Peyer's patch (tissue), 4 donors: Measurements from ENCODE around the gene NFIB. TPM values are rescaled to one million over a fixed set of nuclear protein-coding genes. Genes with fewer than 3 reads are reported as not detected.
A peak's percentile ranks its signal among the peaks of the same experiment; 100 is the strongest.

Experiments
- DNase-seq, 3 donors: peaks; one replicate each; pipeline ENCODE4 v3.0.0-alpha.2; 2017 to 2019
- H3K27ac ChIP-seq, 4 donors: fragments of 200-600 bp; sonication (generic); one replicate each; pipeline ENCODE4 v1.5.1; 2016 to 2019
- H3K27me3 ChIP-seq, 2 donors: fragments of 200-600 bp; sonication (generic); one replicate each; pipeline ENCODE4 v1.5.1; 2019
- H3K36me3 ChIP-seq, 3 donors: fragments of 200-600 bp; sonication (generic); one replicate each; pipeline ENCODE4 v1.5.1; 2016 to 2019
- H3K4me1 ChIP-seq, 4 donors: fragments of 200-600 bp; sonication (generic); one replicate each; pipeline ENCODE4 v1.5.1; 2016 to 2019
- H3K4me3 ChIP-seq, 4 donors: fragments of 200-600 bp; sonication (generic); 1 replicate in 3 of 4; 2 replicates in 1 of 4; pipeline ENCODE4 v1.5.1; 2016 to 2019; ENCODE audit warnings: mild to moderate bottlenecking in 1 of 4
- H3K9me3 ChIP-seq, 4 donors: fragments of 200-600 bp; sonication (generic); one replicate each; pipeline ENCODE4 v1.5.1; 2016 to 2019; ENCODE audit warnings: mild to moderate bottlenecking in 1 of 4
- POLR2A ChIP-seq, 2 donors: fragments of 450-650 bp; IDR thresholded peaks; one replicate each; pipeline ENCODE4 v1.5.1; 2017; ENCODE audit warnings: antibody characterized with exemption in 2 of 2, mild to moderate bottlenecking in 2 of 2, moderate library complexity in 2 of 2
- total RNA-seq, 4 donors: library from RNA; depleted of rRNA; stranded (reverse); fragments of >200 nt; gene quantifications; one replicate each; pipeline ENCODE4 v1.1.0, GENCODE V29; 2016
- TF ChIP-seq, protein P1 (sequence below), 6 experiments: fragments of 450-650 bp in 4 of 6; fragments of 200-600 bp in 2 of 6; sonication (generic) in 1 of 6; IDR thresholded peaks; one replicate each; pipeline ENCODE4 v1.5.1; 2017 to 2019; ENCODE audit warnings: antibody characterized with exemption in 6 of 6, mild to moderate bottlenecking in 3 of 6, moderate library complexity in 1 of 6

Gene NFIB
- total RNA-seq, 4 donors from 2014 or later, result 89.7 to 229 (median 159) TPM

- H3K27ac ChIP-seq, result peak overlapping the region in 2 of 4 donors; percentile 79 to 82
- no peak for TF ChIP-seq POLR2A (IDR thresholded peaks at IDR 0.05)
- TF ChIP-seq, protein P1, sequence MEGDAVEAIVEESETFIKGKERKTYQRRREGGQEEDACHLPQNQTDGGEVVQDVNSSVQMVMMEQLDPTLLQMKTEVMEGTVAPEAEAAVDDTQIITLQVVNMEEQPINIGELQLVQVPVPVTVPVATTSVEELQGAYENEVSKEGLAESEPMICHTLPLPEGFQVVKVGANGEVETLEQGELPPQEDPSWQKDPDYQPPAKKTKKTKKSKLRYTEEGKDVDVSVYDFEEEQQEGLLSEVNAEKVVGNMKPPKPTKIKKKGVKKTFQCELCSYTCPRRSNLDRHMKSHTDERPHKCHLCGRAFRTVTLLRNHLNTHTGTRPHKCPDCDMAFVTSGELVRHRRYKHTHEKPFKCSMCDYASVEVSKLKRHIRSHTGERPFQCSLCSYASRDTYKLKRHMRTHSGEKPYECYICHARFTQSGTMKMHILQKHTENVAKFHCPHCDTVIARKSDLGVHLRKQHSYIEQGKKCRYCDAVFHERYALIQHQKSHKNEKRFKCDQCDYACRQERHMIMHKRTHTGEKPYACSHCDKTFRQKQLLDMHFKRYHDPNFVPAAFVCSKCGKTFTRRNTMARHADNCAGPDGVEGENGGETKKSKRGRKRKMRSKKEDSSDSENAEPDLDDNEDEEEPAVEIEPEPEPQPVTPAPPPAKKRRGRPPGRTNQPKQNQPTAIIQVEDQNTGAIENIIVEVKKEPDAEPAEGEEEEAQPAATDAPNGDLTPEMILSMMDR (IDR thresholded peaks at IDR 0.05), result no peak
Measured at GRCh38 chr9:14214065-14214684, 99.8 kb downstream of the NFIB start.

DNA sequence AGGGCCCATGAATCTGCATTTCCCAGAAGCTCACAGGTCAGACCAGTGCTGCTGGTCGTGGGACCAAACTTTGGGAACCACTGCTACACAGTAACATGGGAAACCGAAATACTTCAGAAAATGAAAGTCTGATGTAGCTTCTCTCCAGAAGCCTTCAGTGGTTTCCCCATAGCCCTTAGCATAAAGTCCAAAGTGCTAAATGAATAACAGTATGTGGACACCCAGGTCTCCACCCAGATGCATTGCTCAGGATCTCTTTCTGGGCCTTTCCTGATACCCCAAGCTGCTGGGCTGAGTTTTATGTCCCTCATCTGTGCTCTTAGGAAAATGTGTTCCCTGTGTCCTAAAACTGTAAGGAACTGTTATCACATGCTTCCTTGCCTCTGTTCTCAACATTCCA, 100.4 kb downstream of the NFIB start:
- Histone ChIP-seq H3K9me3 (no peaks in the 10 kb centered on the region), H3K4me3 (peak overlapping the region in 1 of 4 donors; percentile 17), H3K27ac (peak overlapping the region in 3 of 4 donors; percentile 44 to 82 (median 79)), H3K36me3 (no peaks in the 10 kb centered on the region), H3K27me3 (no peaks in the 10 kb centered on the region), H3K4me1 (peaks cover 0 to 32% (median 0%) of the 10 kb centered on the region in 4 donors)
- TF ChIP-seq, protein P1 (IDR thresholded peaks at IDR 0.05), result no peak
- no peak for TF ChIP-seq POLR2A (IDR thresholded peaks at IDR 0.05)
- DNase-seq, result peak in 1 of 3 donors; percentile 67

More at GRCh38 chr9:14214065-14214684, 99.8 kb downstream of the NFIB start:
- no peaks in the 10 kb centered on the region for H3K9me3 ChIP-seq
- no peak overlapping the region for H3K4me3 ChIP-seq
- no peak for DNase-seq
- H3K27me3 ChIP-seq, result no peaks in the 10 kb centered on the region
- H3K36me3 ChIP-seq, result no peaks in the 10 kb centered on the region
- H3K4me1 ChIP-seq, result peaks cover 0 to 32% (median 0%) of the 10 kb centered on the region in 4 donors

DNA sequence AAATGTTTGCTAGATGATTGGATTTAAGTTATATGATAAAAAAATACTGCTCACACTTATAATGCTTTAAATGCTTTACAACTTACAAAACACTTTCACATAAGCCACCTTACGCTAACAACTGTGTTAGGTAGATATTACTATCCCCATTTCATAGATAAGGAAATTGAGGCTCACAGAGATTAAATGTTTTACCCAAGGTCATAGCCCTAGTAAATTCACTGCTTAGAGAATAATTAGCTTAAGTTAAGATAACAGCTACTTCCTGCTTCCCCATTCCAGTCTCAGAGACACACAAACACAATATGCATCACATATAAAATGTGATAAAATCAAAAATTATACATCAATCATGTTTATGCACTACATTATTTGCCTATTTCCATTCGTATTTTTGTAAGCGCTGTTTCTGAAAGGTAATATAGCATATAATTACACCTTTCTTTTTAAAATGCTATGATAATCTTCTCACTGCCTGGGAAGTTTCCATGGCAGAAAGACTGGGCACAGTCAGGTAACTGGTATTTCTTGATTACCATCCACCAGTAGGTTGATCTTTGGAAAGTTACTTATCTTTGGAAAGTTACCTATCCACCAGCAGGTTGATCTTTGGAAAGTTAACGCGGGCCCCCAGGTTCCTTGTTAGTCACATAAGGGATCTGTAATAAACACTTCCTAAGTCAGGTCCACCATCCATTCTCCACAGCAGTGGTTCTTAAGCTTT, 101.1 kb downstream of the NFIB start:
- Histone ChIP-seq H3K4me1 (peaks cover 0 to 32% (median 0%) of the 10 kb centered on the region in 4 donors), H3K27me3 (no peaks in the 10 kb centered on the region), H3K4me3 (peak overlapping the region in 1 of 4 donors; percentile 17), H3K27ac (peak overlapping the region in 3 of 4 donors; percentile 44 to 82 (median 79)), H3K36me3 (no peaks in the 10 kb centered on the region), H3K9me3 (no peaks in the 10 kb centered on the region)
- no peak for DNase-seq
- TF ChIP-seq, protein P1 (IDR thresholded peaks at IDR 0.05), result no peak
- no peak for TF ChIP-seq POLR2A (IDR thresholded peaks at IDR 0.05)

- Histone ChIP-seq H3K4me3 (no peak overlapping the region), H3K27me3 (no peaks in the 10 kb centered on the region), H3K27ac (peak overlapping the region in 3 of 4 donors; percentile 16 to 79 (median 47)), H3K9me3 (no peaks in the 10 kb centered on the region), H3K4me1 (peaks cover 0 to 32% (median 0%) of the 10 kb centered on the region in 4 donors), H3K36me3 (no peaks in the 10 kb centered on the region)
- TF ChIP-seq POLR2A (IDR thresholded peaks at IDR 0.05), result no peak
- TF ChIP-seq, protein P1 (IDR thresholded peaks at IDR 0.05), result no peak
- no peak for DNase-seq
Measured at GRCh38 chr9:14212077-14212476, 101.9 kb downstream of the NFIB start.

DNA sequence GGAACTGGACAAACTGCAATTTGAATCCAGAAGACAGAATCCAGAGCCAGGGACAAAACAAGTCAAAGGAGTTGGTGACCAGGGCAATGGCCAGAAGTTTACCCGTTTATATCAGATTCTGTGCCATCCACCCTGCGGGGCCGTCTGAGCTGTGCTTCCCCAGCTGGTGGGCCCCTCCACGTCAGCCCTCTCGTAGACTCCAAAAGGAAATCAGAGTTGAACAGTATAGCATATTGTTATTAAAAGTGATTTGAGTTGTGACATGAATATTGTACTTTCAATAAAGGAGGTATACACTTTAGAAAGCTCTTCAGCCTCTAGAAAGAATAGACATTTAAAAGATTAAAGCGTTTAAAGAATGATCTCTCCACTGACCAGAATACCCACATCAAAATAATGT, 102.4 kb downstream of the NFIB start:
- TF ChIP-seq, protein P1 (IDR thresholded peaks at IDR 0.05), result no peak
- no peak for TF ChIP-seq POLR2A (IDR thresholded peaks at IDR 0.05)
- Histone ChIP-seq H3K27me3 (no peaks in the 10 kb centered on the region), H3K4me1 (peaks cover 0 to 32% (median 0%) of the 10 kb centered on the region in 4 donors), H3K36me3 (no peaks in the 10 kb centered on the region), H3K4me3 (no peak overlapping the region), H3K27ac (peak overlapping the region in 3 of 4 donors; percentile 16 to 79 (median 29)), H3K9me3 (no peaks in the 10 kb centered on the region)
- DNase-seq, result no peak
